ENCODE measurements around the gene TRABD2B.
A peak's percentile ranks its signal among the peaks of the same experiment; 100 is the strongest.

DNA sequence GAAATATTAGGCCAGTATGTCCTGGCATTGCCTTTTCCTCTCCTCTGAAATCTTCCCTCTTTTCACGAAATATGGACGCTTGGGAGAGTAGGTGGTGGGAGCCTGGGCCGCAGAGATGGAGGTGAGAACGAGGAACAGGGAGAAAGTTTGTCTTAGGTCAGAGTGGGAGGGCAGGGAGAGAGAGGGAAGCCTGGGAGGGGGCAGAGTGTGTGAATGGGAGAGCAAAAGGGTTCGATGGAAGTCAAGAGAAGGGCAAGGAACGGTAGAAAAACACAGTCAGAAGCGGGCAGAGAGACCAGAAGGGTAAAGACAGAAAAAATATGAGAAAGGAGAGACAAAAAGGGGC, 1.2 kb downstream of the TRABD2B start:
- no peak for TF ChIP-seq ZNF121 (tag by site-specific recombination; IDR thresholded peaks at IDR 0.05)
- TF ChIP-seq SALL2 (tag by site-specific recombination; IDR thresholded peaks at IDR 0.05; ENCODE audit: borderline replicate concordance), result no peak
- TF ChIP-seq, protein P1, sequence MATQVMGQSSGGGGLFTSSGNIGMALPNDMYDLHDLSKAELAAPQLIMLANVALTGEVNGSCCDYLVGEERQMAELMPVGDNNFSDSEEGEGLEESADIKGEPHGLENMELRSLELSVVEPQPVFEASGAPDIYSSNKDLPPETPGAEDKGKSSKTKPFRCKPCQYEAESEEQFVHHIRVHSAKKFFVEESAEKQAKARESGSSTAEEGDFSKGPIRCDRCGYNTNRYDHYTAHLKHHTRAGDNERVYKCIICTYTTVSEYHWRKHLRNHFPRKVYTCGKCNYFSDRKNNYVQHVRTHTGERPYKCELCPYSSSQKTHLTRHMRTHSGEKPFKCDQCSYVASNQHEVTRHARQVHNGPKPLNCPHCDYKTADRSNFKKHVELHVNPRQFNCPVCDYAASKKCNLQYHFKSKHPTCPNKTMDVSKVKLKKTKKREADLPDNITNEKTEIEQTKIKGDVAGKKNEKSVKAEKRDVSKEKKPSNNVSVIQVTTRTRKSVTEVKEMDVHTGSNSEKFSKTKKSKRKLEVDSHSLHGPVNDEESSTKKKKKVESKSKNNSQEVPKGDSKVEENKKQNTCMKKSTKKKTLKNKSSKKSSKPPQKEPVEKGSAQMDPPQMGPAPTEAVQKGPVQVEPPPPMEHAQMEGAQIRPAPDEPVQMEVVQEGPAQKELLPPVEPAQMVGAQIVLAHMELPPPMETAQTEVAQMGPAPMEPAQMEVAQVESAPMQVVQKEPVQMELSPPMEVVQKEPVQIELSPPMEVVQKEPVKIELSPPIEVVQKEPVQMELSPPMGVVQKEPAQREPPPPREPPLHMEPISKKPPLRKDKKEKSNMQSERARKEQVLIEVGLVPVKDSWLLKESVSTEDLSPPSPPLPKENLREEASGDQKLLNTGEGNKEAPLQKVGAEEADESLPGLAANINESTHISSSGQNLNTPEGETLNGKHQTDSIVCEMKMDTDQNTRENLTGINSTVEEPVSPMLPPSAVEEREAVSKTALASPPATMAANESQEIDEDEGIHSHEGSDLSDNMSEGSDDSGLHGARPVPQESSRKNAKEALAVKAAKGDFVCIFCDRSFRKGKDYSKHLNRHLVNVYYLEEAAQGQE (tag by site-specific recombination; IDR thresholded peaks at IDR 0.05), result no peak
- TF ChIP-seq ZNF23 (tag by site-specific recombination; IDR thresholded peaks at IDR 0.05; ENCODE audit: borderline replicate concordance), result no peak
- TF ChIP-seq ZBTB17 (tag by site-specific recombination; IDR thresholded peaks at IDR 0.05), result no peak
- TF ChIP-seq, protein P2, sequence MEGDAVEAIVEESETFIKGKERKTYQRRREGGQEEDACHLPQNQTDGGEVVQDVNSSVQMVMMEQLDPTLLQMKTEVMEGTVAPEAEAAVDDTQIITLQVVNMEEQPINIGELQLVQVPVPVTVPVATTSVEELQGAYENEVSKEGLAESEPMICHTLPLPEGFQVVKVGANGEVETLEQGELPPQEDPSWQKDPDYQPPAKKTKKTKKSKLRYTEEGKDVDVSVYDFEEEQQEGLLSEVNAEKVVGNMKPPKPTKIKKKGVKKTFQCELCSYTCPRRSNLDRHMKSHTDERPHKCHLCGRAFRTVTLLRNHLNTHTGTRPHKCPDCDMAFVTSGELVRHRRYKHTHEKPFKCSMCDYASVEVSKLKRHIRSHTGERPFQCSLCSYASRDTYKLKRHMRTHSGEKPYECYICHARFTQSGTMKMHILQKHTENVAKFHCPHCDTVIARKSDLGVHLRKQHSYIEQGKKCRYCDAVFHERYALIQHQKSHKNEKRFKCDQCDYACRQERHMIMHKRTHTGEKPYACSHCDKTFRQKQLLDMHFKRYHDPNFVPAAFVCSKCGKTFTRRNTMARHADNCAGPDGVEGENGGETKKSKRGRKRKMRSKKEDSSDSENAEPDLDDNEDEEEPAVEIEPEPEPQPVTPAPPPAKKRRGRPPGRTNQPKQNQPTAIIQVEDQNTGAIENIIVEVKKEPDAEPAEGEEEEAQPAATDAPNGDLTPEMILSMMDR (tag by site-specific recombination; IDR thresholded peaks at IDR 0.05), result no peak
- TF ChIP-seq ZNF112 (tag by site-specific recombination; IDR thresholded peaks at IDR 0.05), result no peak
- TF ChIP-seq PRDM1 (tag by site-specific recombination; IDR thresholded peaks at IDR 0.05), result peak; percentile 89
